Fibroblast of skin of right quadriceps (primary cell): ENCODE results near the gene ARHGAP40.

Source experiments
- DNase-seq: peaks from one replicate; pipeline ENCODE4 v3.0.0-alpha.2; 2013

Gene ARHGAP40

GRCh38 chr20:38623061-38623460 lies 21.5 kb downstream of the ARHGAP40 start:
- no peak for DNase-seq

GRCh38 chr20:38624084-38624483 lies 22.5 kb downstream of the ARHGAP40 start:
- DNase-seq = no peak

- no peak for DNase-seq
Measured at GRCh38 chr20:38625896-38626295, 24.3 kb downstream of the ARHGAP40 start.

- no peak for DNase-seq
Measured at GRCh38 chr20:38626921-38627659, 25.5 kb downstream of the ARHGAP40 start.

GRCh38 chr20:38628580-38629470 lies 27.2 kb downstream of the ARHGAP40 start:
- DNase-seq = no peak

GRCh38 chr20:38629979-38630378 lies 28.4 kb downstream of the ARHGAP40 start:
- DNase-seq = no peak

- no peak for DNase-seq
Measured at GRCh38 chr20:38630727-38631126, 29.1 kb downstream of the ARHGAP40 start.

GRCh38 chr20:38631155-38632022 lies 29.8 kb downstream of the ARHGAP40 start:
- no peak for DNase-seq

- DNase-seq = peak; percentile 23
Measured at GRCh38 chr20:38633577-38634093, 32.0 kb downstream of the ARHGAP40 start.

GRCh38 chr20:38635721-38636288 lies 34.2 kb downstream of the ARHGAP40 start:
- peak; percentile 5 for DNase-seq

GRCh38 chr20:38640521-38640920 lies 38.9 kb downstream of the ARHGAP40 start:
- DNase-seq = no peak

GRCh38 chr20:38642498-38642897 lies 40.9 kb downstream of the ARHGAP40 start:
- DNase-seq = no peak

GRCh38 chr20:38644588-38645260 lies 43.1 kb downstream of the ARHGAP40 start:
- DNase-seq = no peak

GRCh38 chr20:38645351-38645750 lies 43.7 kb downstream of the ARHGAP40 start:
- no peak for DNase-seq

- DNase-seq = peak; percentile 56
Measured at GRCh38 chr20:38645980-38646858, 44.6 kb downstream of the ARHGAP40 start.

GRCh38 chr20:38649275-38649891 lies 47.8 kb downstream of the ARHGAP40 start:
- DNase-seq = no peak

- no peak for DNase-seq
Measured at GRCh38 chr20:38650010-38650409, 48.4 kb downstream of the ARHGAP40 start.

- DNase-seq = no peak
Measured at GRCh38 chr20:38651154-38651553, 49.5 kb downstream of the ARHGAP40 start.

- DNase-seq = no peak
Measured at GRCh38 chr20:38651562-38651961, 50.0 kb downstream of the ARHGAP40 start.

GRCh38 chr20:38652995-38653394 lies 51.4 kb downstream of the ARHGAP40 start:
- DNase-seq = no peak
